Keratinocyte (primary cell): ENCODE measurements around the gene SCEL. TPM values are rescaled to one million over a fixed set of nuclear protein-coding genes. Genes with fewer than 3 reads are reported as not detected.

Experiments
- DNase-seq: peaks from one replicate; pipeline ENCODE4 v3.0.0-alpha.2; 2011; ENCODE audit warnings: low read depth, missing footprints, low spot score
- FAIRE-seq: peaks from 2 replicates; lab custom pipeline; 2011; peaks lifted over from hg19 to GRCh38; lab: Jason Lieb, UNC
- H2AFZ ChIP-seq: 2 replicates; pipeline ENCODE4 v1.6.0; 2012; ENCODE audit warnings: low read length, control low read depth, inconsistent platforms; ENCODE audit not compliant: control insufficient read depth
- H3K27ac ChIP-seq: 2 replicates; pipeline ENCODE4 v1.5.1; 2011; ENCODE audit warnings: low read length; ENCODE audit not compliant: control insufficient read depth, insufficient read depth
- H3K27me3 ChIP-seq: 3 replicates; pipeline ENCODE4 v1.6.0; 2011; ENCODE audit warnings: low read length; ENCODE audit not compliant: control insufficient read depth, insufficient read depth; ENCODE audit errors: extremely low read depth
- H3K36me3 ChIP-seq, 2 experiments: 2 replicates in 1 of 2; 3 replicates in 1 of 2; pipeline ENCODE4 v1.5.1; 2011; ENCODE audit warnings: low read length in 2 of 2, mild to moderate bottlenecking in 1 of 2; ENCODE audit not compliant: control insufficient read depth in 2 of 2, insufficient read depth in 2 of 2; ENCODE audit errors: extremely low read depth in 1 of 2
- H3K4me1 ChIP-seq: 3 replicates; pipeline ENCODE4 v1.5.1; 2011; ENCODE audit warnings: low read length; ENCODE audit not compliant: control insufficient read depth, insufficient read depth; ENCODE audit errors: extremely low read depth
- H3K4me2 ChIP-seq: 3 replicates; pipeline ENCODE4 v1.6.0; 2011; ENCODE audit warnings: low read depth, low read length; ENCODE audit not compliant: control insufficient read depth, insufficient read depth; ENCODE audit errors: extremely low read depth
- H3K4me3 ChIP-seq, 3 experiments: fragments of 200-600 bp in 1 of 3; sonication (generic) in 1 of 3; 2 replicates in 2 of 3; 3 replicates in 1 of 3; pipeline ENCODE4 v1.5.1; 2011 to 2016; ENCODE audit warnings: low read length in 3 of 3, mild to moderate bottlenecking in 3 of 3, control low read depth in 2 of 3, inconsistent platforms in 1 of 3, low read depth in 1 of 3, mixed read lengths in 1 of 3, mixed run types in 1 of 3, moderate library complexity in 1 of 3; ENCODE audit not compliant: control insufficient read depth in 2 of 3, insufficient read depth in 2 of 3; ENCODE audit errors: extremely low read depth in 1 of 3
- H3K79me2 ChIP-seq: 2 replicates; pipeline ENCODE4 v1.6.0; 2012; ENCODE audit warnings: low read length; ENCODE audit not compliant: control insufficient read depth, insufficient read depth
- H3K9ac ChIP-seq: 3 replicates; pipeline ENCODE4 v1.6.0; 2011; ENCODE audit warnings: low read length; ENCODE audit not compliant: control insufficient read depth, insufficient read depth; ENCODE audit errors: extremely low read depth
- H3K9me1 ChIP-seq: 3 replicates; pipeline ENCODE4 v1.6.0; 2011; ENCODE audit warnings: low read length; ENCODE audit not compliant: control insufficient read depth, insufficient read depth; ENCODE audit errors: extremely low read depth
- H3K9me3 ChIP-seq: 2 replicates; pipeline ENCODE4 v1.5.1; 2012; ENCODE audit warnings: low read depth, low read length; ENCODE audit not compliant: control insufficient read depth
- H4K20me1 ChIP-seq: 3 replicates; pipeline ENCODE4 v1.6.0; 2011; ENCODE audit warnings: low read length; ENCODE audit not compliant: control insufficient read depth, insufficient read depth; ENCODE audit errors: extremely low read depth
- CTCF ChIP-seq, 3 experiments: IDR thresholded peaks in 1 of 3; conservative IDR thresholded peaks in 1 of 3; optimal IDR thresholded peaks in 1 of 3; 2 replicates in 2 of 3; 3 replicates in 1 of 3; pipeline versions ENCODE3 to v1.5.1; 2011; ENCODE audit warnings: low read length in 3 of 3, mild to moderate bottlenecking in 3 of 3, moderate library complexity in 2 of 3, control low read depth in 1 of 3, inconsistent platforms in 1 of 3; ENCODE audit not compliant: insufficient read depth in 2 of 3; ENCODE audit errors: extremely low read depth in 1 of 3
- EZH2 ChIP-seq: IDR thresholded peaks from one replicate; pipeline ENCODE4 v1.6.1; 2012; ENCODE audit warnings: inconsistent platforms, mild to moderate bottlenecking, low read length, moderate library complexity
- dilution Hi-C: fragments of 300-500 bp; cut with MboI; formaldehyde crosslinking; loops from one replicate; pipeline ENCODE4 v1.7.0; 2020; ENCODE audit warnings: low sequenced_read_pairs; ENCODE audit not compliant: extremely low pct_ligation_motif_present
- polyA plus RNA-seq, 5 experiments: library from polyadenylated mRNA; depleted of rRNA in 3 of 5; stranded (reverse) in 3 of 5; stranded (forward) in 1 of 5; unstranded in 1 of 5; fragments of >200 nt; gene quantifications; 1 replicate in 1 of 5; 2 replicates in 3 of 5; 3 replicates in 1 of 5; pipeline versions ENCODE4 v1.2.1 to v1.2.3, GENCODE V29; 2011 to 2012; ENCODE audit warnings: missing spikeins in 2 of 5, low read depth in 1 of 5, low replicate concordance in 1 of 5

Gene SCEL
- polyA plus RNA-seq, 1 donor (not counting 4 experiments of a cell fraction or from before 2014, with no cell fraction given), result 30.5 TPM

- Histone ChIP-seq H4K20me1 (no peaks in the 10 kb centered on the region), H2AFZ (no peak overlapping the region), H3K4me3 (no peak overlapping the region), H3K36me3 (peaks cover 0 to 4% of the 10 kb centered on the region in 2 experiments), H3K27ac (no peak overlapping the region), H3K79me2 (no peaks in the 10 kb centered on the region), H3K4me2 (peak overlapping the region; percentile 87), H3K27me3 (no peaks in the 10 kb centered on the region), H3K9me3 (no peaks in the 10 kb centered on the region), H3K9ac (no peak overlapping the region), H3K4me1 (peaks cover 24% of the 10 kb centered on the region), H3K9me1 (no peaks in the 10 kb centered on the region)
- dilution Hi-C loops, result no loop called here
- TF ChIP-seq EZH2, result no peak
- TF ChIP-seq CTCF (optimal IDR thresholded peaks at IDR 0.05 in 1 of 3, IDR thresholded peaks at IDR 0.05 in 1 of 3, conservative IDR thresholded peaks at IDR 0.05 in 1 of 3; ENCODE audit: extremely low read depth in 1 of 3, insufficient read depth in 2 of 3, low read length in 3 of 3), result no peak
- no peak for DNase-seq
- FAIRE-seq, result no peak
Observed at GRCh38 chr13:77558016-77558415, 22.5 kb downstream of the SCEL start.

GRCh38 chr13:77563111-77563510, 27.6 kb downstream of the SCEL start:
- no peak overlapping the region for H3K4me2 ChIP-seq
- H3K27ac ChIP-seq, result no peak overlapping the region
- H3K27me3 ChIP-seq, result no peaks in the 10 kb centered on the region
- no peak overlapping the region for H2AFZ ChIP-seq
- peaks cover 0 to 4% of the 10 kb centered on the region in 2 experiments for H3K36me3 ChIP-seq
- no peaks in the 10 kb centered on the region for H3K9me3 ChIP-seq
- DNase-seq, result no peak
- no peak for TF ChIP-seq CTCF (optimal IDR thresholded peaks at IDR 0.05 in 1 of 3, IDR thresholded peaks at IDR 0.05 in 1 of 3, conservative IDR thresholded peaks at IDR 0.05 in 1 of 3; ENCODE audit: extremely low read depth in 1 of 3, insufficient read depth in 2 of 3, low read length in 3 of 3)
- no peak for TF ChIP-seq EZH2
- no peak overlapping the region for H3K9ac ChIP-seq
- H4K20me1 ChIP-seq, result no peaks in the 10 kb centered on the region
- FAIRE-seq, result no peak
- no peaks in the 10 kb centered on the region for H3K79me2 ChIP-seq
- H3K4me3 ChIP-seq, result no peak overlapping the region
- H3K9me1 ChIP-seq, result no peaks in the 10 kb centered on the region
- dilution Hi-C loops, result no loop called here
- H3K4me1 ChIP-seq, result peaks cover 17% of the 10 kb centered on the region
